GM19468 (cell line): Measurements from ENCODE around the gene NXT1.
A peak's percentile ranks its signal among the peaks of the same experiment; 100 is the strongest.
"Not testable (repeated sequence)": the region's sequence is repeated elsewhere in the genome, so short reads cannot be mapped to it uniquely, and the experiment has no call there.

Experiments used
- ATAC-seq: cut with Tn5 transposase; IDR thresholded peaks from one replicate; pipeline ENCODE4 v1.9.1; 2021; ENCODE audit warnings: mild to moderate bottlenecking, moderate library complexity, moderate number of reproducible peaks; ENCODE audit not compliant: unreplicated experiment; ENCODE audit errors: extremely low read depth

The NXT1 gene

DNA sequence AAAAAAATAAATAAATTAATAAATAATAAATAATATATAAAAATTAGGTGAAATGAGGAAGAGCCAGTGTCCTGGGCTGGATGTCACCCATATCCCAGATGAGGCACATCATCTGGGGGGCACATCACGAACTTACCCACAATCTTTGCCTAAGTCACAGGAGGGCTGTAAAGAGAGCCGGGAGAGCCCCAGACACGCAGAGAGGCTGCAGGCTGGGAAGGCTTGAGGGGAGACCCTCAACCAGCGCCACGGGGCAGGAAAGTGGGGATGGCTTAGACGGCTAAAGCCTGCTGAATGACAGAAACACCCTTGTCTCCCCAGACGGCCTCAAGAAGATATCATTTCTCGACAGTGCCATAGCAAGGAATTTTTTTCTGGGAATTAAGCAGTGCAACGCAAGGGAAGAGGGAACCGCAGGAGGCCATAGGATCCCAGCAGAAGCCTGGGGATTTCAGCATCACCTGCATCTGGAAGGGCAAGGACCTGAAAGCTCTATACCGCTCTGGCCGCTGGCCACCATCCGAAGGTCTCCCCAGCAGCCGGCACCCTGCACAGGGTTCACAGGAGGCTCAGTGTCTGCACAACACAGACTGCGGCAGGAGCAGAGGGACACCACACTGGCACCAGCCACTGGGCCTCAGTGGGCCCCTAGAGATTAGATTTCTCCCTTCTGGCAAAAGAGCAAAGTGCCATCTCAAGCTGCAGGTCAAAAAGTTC is 22.8 kb upstream of the NXT1 start:
- no peak for ATAC-seq

DNA sequence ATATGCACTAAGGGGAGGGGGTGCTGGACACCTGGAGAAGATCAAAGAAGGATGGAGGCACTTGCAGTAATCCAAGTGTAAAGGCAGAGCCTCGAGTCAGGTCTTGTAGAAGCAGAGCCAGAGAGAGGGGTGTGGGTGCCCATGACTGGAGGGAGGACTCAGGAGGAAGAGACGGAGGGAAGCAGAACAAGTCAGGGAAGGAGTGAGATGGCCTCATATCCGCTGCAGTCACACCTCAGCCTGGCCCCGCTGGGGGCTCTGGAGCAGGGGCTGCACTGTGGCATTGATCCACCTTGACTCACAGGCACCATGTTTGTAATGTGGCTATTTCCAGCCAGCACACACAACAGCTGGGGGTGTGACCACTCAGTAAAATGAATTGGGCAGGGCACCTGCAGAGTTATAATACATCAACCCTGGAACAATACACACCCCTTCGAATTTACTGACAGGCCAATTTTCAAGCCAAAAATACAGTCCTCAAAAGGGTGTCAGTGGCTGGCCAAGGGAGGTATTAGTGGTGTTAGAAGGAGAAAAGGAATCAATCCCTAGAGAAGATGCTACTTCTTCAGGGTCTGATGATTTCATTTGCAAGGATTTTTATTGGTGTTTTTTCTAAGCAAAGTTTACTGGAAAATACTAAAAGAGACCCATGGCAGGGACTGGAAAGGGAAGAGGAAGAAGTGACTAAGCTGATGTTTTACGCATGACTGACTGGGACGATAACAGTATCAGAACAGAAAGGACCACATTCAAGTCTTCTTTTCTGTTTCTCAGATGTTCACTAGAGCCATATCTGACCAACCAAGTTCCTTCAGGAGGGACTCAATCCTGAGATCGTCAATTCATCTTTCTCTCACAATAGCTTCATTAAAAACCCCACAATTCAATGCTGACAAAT is 18.9 kb upstream of the NXT1 start:
- no peak for ATAC-seq

DNA sequence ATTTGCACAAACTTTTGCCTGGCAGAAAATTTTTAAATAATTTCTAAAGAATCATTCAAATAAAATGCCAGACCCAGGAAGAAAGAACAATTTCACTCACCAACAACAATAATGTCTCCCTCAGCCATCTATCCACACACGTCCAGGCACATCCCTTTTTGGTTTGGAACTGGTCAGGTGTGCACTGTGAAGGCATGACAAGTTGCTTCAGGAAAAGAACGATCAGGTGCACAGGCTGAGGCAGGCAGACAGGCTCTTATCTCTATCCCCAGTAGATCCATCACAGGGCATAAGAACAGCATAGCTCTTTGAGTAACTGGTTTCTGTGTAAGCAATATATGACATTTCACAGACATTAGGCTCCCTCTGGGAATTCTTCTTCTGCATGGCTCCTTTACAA is 18.1 kb upstream of the NXT1 start:
- no peak for ATAC-seq

DNA sequence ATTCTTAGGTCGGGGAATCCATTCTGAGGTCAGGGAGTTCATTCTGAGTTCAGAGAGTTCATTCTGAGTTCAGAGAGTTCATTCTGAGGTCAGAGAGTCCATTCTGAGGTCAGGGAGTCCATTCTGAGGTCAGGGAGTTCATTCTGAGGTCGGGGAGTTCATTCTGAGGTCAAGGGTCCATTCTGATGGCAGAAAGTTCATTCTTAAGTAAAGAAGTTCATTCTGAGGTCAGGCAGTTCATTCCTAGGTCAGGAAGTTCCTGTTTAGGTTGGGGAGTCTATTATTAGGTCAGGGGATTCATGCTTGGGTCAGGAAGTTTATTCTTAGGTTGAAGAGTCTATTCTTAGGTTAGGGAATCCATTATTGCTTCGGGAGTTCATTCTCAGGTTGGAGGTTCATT is 16.5 kb upstream of the NXT1 start:
- no peak for ATAC-seq

DNA sequence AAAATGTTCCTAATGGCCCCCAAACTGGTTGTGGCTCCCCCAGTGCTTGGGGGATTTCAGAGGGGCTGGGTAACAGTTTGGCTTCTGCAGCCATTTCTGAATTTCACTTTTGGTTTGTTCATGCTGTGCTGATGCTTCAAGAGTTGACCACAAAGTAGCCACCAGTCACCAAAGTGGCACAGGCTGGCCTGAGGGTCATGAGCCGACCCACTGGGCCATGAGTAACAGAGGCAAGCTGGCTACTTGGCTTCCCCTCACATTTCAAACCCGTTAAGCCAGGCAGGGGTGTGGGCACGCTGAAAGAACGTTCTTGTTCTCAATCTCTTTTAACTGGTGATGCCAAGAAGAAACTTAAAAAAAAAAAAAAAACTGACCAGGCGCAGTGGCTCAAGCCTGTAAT is 15.1 kb upstream of the NXT1 start:
- no peak for ATAC-seq

DNA sequence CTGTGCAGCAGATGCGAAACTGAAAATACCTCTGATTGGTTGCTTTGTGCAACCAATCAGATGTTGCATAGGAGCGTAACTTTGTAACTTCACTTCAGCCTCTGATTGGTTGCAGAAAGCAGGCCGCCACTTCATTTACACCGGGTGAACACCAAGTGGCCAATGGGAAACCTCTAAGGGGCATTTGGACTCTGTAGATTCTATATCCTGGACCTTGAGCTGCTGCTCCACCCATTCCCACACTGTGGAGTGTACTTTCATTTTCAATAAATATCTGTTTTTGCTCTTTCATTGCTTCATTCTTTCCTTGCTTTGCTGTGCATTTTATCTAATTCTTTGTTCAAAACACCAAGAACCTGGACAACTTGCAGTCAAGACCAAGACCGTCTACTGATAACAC is 14.1 kb upstream of the NXT1 start:
- ATAC-seq, result no peak

DNA sequence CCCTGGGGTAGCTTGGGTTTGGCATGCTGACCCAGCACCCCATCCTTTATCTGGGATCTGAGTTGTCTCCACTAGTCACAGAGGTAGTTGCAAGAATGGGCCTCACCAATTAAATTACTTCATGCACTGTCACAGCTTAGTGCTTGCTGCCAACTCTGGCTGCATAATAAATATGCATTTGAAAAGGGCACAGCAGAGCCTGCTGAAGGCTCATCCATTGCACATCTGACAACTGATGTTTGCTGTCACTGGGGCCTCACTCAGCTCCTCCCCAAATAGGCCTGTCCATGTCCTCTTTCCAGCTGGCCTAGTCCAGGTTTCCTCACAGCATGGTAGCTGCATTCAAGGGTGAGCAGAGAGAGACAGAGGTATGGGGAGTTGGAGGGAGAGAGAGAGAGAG is 13.3 kb upstream of the NXT1 start:
- no peak for ATAC-seq

DNA sequence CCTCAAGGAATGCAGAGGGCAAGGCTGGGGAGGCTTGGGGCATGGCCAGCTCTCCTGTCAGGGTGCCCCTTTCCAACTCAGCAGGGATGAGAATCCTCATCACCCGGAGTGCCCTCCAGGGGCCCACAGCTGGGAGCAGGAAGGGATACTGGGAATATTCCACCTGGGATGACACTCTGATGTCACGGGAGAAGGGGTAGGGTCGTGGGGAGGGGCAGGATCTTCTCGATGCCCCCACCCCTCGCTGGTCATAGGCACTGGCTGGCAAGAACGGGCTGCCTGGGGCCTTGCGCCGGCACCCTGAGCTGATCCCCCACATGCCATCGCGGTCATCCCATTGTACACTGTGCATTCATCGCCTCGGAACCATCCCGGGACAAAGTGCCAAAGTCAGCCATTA is 10.6 kb upstream of the NXT1 start:
- ATAC-seq, result no peak

DNA sequence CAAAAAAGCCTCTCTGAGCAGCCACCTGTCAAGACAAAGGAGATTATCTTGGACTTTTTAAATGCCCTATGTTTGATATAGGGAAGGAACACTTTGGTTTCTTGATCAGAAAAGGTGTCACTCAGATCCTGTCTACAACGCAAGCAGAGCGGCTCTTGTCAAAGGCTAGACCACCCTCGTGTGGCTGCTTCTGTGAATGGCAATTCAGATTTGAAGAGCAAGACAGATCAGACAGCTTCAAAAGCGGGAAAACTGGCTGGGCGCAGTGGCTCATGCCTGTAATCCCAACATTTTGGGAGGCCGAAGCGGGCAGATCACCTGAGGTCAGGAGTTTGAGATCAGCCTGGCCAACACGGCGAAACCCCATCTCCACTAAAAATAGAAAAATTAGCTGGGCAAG is 10.1 kb upstream of the NXT1 start:
- no peak for ATAC-seq

DNA sequence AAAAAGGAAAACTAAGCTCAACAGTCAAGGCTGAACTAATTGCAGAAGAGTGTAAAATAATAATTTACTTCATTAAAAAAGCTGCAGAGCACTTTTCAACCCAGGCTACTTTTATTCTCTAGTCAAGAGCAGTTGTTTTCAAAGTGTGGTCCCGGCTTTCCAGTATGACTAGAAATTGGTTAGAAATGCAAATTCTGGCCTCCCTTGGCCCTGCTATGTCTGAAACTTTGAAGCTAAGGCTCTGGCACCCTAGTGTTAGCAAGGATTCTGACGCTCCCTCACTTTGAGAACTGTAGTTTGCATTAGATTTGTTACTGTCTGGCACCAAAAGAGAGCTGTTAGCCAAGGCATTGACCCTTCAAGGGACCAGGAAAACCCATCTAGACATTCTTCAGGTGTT is 9.5 kb upstream of the NXT1 start:
- no peak for ATAC-seq

DNA sequence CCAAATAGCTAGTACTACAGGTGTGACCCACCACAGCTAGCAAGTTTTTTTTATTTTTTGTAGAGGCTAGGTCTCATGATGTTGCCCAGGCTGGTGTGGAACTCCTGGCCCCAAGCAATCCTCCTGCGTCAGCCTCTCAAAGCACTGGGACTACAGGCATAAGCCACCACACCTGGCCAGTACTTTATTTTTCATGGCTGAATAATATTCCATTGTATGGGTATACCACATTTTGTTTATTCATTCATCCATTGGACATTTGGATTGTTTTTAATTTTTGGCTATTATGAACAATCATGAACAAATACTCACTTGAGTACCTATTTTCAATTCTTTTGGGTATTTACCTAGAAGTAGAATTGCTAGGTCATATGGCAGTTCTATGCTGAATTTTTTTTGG is 7.0 kb upstream of the NXT1 start:
- ATAC-seq, result no peak

DNA sequence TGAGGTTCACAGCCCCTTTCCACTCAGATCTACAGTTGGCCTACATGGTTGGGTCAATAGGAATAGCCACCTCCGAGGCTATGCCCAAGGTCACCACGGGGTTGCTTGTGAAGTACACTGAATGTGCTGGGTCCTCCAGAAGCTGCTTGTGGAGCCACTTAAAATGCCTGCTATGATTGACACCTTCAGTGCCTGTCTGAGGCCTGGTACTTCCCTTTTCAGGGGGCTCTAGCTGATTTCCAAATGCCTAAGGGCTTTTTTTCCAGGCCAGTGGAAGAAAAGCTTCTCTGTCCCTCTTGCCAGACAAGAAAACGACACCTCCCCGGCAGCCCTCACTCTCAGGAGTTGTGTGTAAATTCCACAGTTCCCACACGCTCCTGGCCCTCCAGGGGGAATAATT is 6.3 kb upstream of the NXT1 start:
- no peak for ATAC-seq

DNA sequence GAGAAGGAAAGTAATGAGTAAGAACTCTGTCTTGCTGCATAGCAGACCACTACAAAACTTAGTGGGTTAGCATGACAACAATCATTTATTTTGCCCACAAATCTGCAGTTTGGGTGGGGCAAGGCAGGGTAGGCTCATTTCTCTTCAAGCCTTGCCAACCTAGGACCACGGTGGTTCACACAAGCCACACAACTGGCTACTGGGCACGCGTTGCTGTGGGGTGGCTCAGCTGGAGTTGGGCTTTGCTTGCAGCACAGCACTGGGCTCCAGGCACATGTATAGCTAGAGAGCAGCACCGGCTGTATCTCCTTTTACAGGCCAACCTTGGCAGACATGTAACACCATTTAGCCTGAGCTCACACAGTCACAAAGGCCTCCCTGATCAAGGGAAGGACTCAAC is 4.6 kb upstream of the NXT1 start:
- ATAC-seq, result no peak

DNA sequence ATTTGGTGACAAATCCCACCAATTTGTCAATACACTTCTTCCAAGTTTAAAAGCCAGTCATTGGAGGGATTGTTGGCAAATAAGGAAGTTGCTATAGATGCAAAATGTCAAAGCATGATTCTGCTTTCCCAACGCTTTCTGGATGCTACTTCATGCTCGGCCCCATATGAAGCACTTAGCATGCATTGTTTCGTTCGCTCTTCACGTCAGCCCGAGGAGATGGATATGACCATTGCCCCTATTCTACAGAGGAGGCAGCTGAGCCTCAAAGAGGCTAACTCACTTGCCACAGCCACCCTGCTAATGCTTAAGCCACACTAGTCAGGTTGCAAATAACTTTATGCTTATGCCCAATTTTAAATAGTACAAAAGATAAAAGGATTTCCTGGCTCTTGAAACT is 2.8 kb upstream of the NXT1 start:
- ATAC-seq, result no peak

DNA sequence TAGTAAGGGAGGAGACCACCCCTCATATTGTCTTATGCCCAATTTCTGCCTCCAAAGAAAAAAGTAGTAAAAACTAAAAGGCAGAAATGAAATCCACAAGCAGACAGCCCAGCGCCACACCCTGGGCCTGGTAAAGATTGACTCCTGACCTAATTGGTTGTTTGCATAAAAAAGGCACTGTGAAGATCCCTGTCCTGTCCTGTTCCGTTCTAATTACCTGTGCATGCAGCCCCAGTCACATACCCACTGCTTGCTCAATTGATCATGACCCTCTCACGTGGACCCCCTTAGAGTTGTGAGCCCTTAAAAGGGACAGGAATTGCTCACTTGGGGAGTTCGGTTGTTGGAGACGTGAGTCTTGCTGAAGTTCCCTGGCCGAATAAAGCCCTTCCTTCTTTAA is 2.1 kb upstream of the NXT1 start:
- not testable (repeated sequence) for ATAC-seq

DNA sequence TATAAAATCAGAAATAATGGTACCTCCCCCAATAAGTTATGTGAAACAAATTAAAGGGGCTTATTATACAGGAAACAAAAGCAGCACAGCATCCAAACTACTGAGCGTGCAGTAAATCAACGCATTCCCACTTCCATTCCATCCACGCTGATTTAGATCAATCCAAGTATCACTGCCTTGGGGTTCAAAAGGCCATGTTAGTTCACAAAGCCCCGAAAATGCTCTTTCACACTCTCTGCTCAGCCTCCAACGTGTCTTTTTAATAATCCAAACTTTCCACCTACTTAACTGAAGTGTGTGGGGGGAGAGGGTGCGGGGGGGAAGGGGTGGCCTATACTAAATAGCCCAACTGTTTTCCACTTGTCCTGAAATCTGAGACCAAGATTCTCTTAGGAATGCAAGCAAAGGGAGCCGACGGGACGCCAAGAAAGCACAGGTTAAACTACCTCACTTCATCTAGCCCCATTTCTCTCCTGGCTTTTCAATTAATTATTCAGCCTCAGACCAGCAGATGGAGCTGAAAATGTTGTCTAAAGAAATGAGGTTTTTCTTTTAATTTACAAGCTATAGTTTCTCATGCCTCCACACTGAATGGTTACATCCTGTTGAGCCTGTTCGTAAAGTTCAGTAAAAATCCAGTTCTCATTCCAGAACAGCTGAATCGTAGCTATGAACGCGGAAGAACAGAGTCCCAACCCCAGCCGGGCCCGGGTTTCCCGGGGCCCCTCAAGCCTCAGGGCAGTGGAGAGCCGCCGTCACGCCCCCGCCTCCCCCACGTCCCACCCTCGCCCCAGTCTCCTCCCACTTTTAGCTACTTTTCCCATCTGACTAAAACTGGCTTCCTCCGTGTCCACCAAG is 1.0 kb upstream of the NXT1 start:
- peak; percentile 3 for ATAC-seq

DNA sequence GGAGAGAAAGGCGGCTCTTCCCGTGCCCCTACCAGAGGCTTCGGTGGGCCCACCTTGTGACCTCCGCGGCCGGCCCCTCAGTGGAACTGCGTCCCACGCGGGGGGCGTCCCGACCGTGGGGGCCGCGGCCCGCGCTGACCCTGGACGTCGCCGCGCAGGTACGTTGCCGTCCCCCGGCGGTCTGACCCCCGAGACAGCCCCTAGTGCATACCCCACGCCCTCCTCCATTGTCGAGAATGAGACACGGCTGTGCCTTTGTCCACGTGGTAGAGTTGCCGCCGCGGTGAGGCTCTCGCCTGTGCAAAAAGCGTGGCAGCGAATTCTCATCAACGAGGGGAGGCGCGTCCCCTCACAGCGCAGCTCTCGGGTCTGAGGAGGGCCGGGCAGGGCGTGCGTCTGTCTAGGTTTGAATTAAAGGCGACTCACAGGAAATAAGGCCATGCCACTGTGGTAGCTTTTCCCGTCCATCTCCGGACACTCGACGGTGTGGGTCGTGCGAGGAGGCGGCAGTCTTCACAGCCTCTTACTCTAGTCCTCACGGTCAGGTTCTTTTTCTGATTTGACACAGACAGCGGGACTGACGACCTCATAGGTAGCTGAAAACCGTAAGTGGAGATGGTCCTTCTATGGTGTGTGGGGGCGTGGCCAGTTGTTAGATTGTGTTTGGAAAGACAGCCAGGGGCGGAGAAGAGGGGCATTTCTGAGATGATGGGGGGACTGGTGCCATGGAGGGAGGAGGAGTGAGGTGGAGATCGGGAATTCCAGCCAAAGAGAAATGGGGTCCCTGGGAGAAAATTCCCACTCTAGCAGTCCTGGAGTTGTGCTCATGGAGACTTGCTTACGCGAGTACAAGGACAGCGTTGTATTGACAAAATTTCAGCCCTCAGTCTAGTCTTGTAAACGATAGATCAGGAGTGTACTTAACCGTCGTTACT is 580 bp downstream of the NXT1 start:
- peak; percentile 5 for ATAC-seq

DNA sequence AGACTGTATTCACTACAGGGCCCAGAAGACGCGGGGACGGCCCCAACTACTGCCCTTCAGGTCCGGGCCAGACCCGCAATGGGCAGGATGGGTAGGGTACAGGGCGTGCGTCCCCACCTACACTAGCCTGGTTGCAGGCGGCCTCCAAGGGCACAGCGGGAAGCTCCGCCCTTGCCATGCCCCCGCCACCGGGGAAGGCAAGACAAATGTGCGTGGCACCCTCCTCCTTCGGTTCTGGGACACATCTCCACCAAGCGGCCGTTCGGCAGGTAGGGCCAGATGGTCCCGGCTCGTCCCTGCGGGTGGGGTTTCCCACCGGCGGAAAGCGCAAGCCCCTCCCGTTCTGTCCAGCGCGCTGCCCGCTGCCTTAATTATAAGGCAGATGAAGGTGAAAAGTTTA is 5.6 kb downstream of the NXT1 start:
- no peak for ATAC-seq

DNA sequence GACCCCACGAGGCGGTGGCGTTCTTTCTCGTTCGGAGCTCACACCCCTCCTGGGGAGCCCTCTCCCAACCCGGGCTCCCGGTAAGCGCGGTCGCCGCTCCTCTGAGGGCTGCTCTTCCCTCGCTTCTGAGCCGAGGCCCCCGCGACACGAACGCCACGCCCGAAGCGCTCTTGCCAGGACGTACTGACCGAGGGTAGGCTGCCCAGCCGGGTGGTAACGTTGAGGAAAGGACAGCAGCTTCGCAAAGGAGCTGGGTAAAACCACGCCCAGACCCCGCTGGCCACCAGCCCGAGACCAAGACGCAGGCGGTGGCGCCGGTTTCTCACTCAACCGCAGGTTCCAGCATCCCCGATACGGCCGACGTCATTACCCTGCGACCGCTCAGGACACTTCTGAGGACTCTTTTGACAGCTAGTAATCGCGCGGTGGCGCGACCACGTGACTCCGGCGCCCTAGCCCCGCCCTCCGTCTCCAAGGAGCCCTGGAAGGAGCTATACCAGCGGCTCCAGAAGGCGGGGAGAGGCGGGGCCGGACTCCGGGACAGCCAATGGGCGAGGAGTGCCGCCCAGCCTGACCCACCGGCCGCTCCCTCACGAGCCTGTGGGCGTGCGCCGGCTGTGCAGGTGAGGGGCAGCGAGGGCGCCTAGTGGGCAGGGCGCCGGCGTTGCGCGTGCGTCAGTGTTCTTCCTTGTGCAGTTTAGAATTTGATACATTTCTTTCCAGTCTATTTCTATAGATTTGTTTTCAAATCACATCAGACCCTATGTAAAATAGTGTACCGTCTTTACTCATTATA is 7.4 kb downstream of the NXT1 start:
- peak; percentile 63 for ATAC-seq
